Ovary (tissue), 9 donors: ENCODE measurements around the gene CYP4F2. TPM values are rescaled to one million over a fixed set of nuclear protein-coding genes. Genes with fewer than 3 reads are reported as not detected.
"Not testable (repeated sequence)": the region's sequence is repeated elsewhere in the genome, so short reads cannot be mapped to it uniquely, and the experiment has no call there.

Source experiments
- DNase-seq, 5 donors: peaks; one replicate each; pipeline ENCODE4 v3.0.0-alpha.2; 2019 to 2020
- H3K27ac ChIP-seq, 2 donors: fragments of 200-600 bp; one replicate each; pipeline versions ENCODE4 v1.5.1 to v1.8.0; 2019 to 2022
- H3K27me3 ChIP-seq: fragments of 200-600 bp; one replicate; pipeline ENCODE4 v1.8.0; 2022
- H3K36me3 ChIP-seq: fragments of 200-600 bp; sonication (generic); one replicate; pipeline ENCODE4 v1.5.1; 2019
- H3K4me1 ChIP-seq: one replicate; pipeline ENCODE4 v1.8.1; 2013; ENCODE audit warnings: mild to moderate bottlenecking, moderate library complexity; ENCODE audit not compliant: insufficient read depth
- H3K4me3 ChIP-seq: fragments of 200-600 bp; sonication (generic); one replicate; pipeline ENCODE4 v1.5.1; 2017
- H3K9me3 ChIP-seq, 2 donors: fragments of 200-600 bp in 1 of 2; sonication (generic) in 1 of 2; one replicate each; pipeline versions ENCODE4 v1.5.1 to v1.8.1; 2013 to 2019; ENCODE audit warnings: mild to moderate bottlenecking in 1 of 2, moderate library complexity in 1 of 2
- CTCF ChIP-seq, 3 donors: fragments of 450-650 bp in 2 of 3; fragments of 200-600 bp in 1 of 3; IDR thresholded peaks; one replicate each; pipeline versions ENCODE4 v1.5.1 to v1.8.0; 2016 to 2022; ENCODE audit warnings: antibody characterized with exemption in 3 of 3, mild to moderate bottlenecking in 1 of 3
- EP300 ChIP-seq: sonication (generic); formaldehyde crosslinking; IDR thresholded peaks from one replicate; pipeline ENCODE4 v1.6.1; 2017; ENCODE audit warnings: antibody characterized with exemption
- POLR2A ChIP-seq: fragments of 450-650 bp; IDR thresholded peaks from one replicate; pipeline ENCODE4 v1.6.1; 2017; ENCODE audit warnings: antibody characterized with exemption, mild to moderate bottlenecking, moderate library complexity
- WGBS, 3 donors: extraction: QIAGEN DNeasy Blood & Tissue Kit in 1 of 3; methylation state at CpG; one replicate each; pipeline versions ENCODE4 v1.1.5 to v1.1.7; 2013 to 2017; 5-methylcytosine and 5-hydroxymethylcytosine counted together
- intact Hi-C, 4 donors: fragments of 100-400 bp; cut with DNase I; formaldehyde crosslinking; loops; one replicate each; pipeline versions ENCODE4 v1.11.0 to v1.15.1; 2022 to 2023
- polyA plus RNA-seq, 2 donors: library from polyadenylated mRNA; stranded (reverse); fragments of 200-250 nt in 1 of 2; fragments of 350-450 nt in 1 of 2; fragmentation: Illumina TruSeq in 1 of 2; extraction: RNeasy Lipid Tissue Mini Kit (QIAGEN cat#74804) in 1 of 2; gene quantifications; one replicate each; pipeline ENCODE4 v1.2.3, GENCODE V29; 2013 to 2014
- small RNA-seq: library from RNA; depleted of rRNA; stranded (forward); fragments of <200 nt; gene quantifications from one replicate; pipeline ENCODE3, GENCODE V24; 2016
- total RNA-seq, 7 donors: library from RNA; depleted of rRNA in 2 of 7; stranded (reverse); fragments of >200 nt in 2 of 7; fragmentation: NEBNext Ultra II Directional in 3 of 7; extraction: Animal tissue kit (Norgen Biotek cat#: 25700) in 3 of 7; gene quantifications; one replicate each; pipeline versions ENCODE4 v1.1.0 to v1.2.4, GENCODE V29; 2016 to 2023
- donor health status: DM: no; HTN: no; CAD: no; lungs with moderate emphysema.
- donor health status: DM: no; HTN: no; CAD: no.
- donor health status: Bipolar disorder and iron deficiency.
- donor health status: DM: yes; HTN: yes; CAD: no.
- donor health status: DM: no; HTN: no; CAD: no.
- donor health status: DM: yes; HTN: yes; CAD: no.

CYP4F2 gene
- total and polyA plus RNA-seq, 9 donors = 0.75 to 1.1 TPM; not detected in 7

GRCh38 chr19:15829786-15830185, 68.1 kb downstream of the CYP4F2 start:
- Histone ChIP-seq H3K36me3 (no peaks in the 10 kb centered on the region), H3K27ac (no peak overlapping the region), H3K4me1 (no peaks in the 10 kb centered on the region), H3K4me3 (no peak overlapping the region), H3K9me3 (no peaks in the 10 kb centered on the region), H3K27me3 (no peaks in the 10 kb centered on the region)
- intact Hi-C loops = no loop called here
- WGBS, 3 donors = 82 to 88% (median 82%) methylated on average over 8 of the region's 8 CpGs
- DNase-seq = no peak
- TF ChIP-seq CTCF (IDR thresholded peaks at IDR 0.05) = no peak
- no peak for TF ChIP-seq EP300
- TF ChIP-seq POLR2A = no peak

GRCh38 chr19:15829306-15829698, 68.6 kb downstream of the CYP4F2 start:
- Histone ChIP-seq H3K4me3 (no peak overlapping the region), H3K27me3 (no peaks in the 10 kb centered on the region), H3K9me3 (no peaks in the 10 kb centered on the region), H3K36me3 (no peaks in the 10 kb centered on the region), H3K4me1 (no peaks in the 10 kb centered on the region), H3K27ac (no peak overlapping the region)
- intact Hi-C loops = no loop called here
- TF ChIP-seq EP300 = no peak
- no peak for TF ChIP-seq CTCF (IDR thresholded peaks at IDR 0.05)
- TF ChIP-seq POLR2A = no peak
- WGBS, 3 donors = 87 to 90% (median 88%) methylated on average over 10 of the region's 10 CpGs
- DNase-seq = no peak

- H3K4me3 ChIP-seq, H3K36me3 ChIP-seq, DNase-seq, H3K27ac ChIP-seq, H3K9me3 ChIP-seq, H3K27me3 ChIP-seq, H3K4me1 ChIP-seq, intact Hi-C loops: not testable (repeated sequence)
- 56 to 62% (median 61%) methylated on average over 13 of the region's 13 CpGs for WGBS, 3 donors
Measured at GRCh38 chr19:15828611-15829305, 69.1 kb downstream of the CYP4F2 start.

GRCh38 chr19:15828121-15828610, 69.7 kb downstream of the CYP4F2 start:
- Histone ChIP-seq H3K9me3 (no peaks in the 10 kb centered on the region), H3K27ac (no peak overlapping the region), H3K4me1 (no peaks in the 10 kb centered on the region), H3K27me3 (no peaks in the 10 kb centered on the region), H3K36me3 (no peaks in the 10 kb centered on the region), H3K4me3 (no peak overlapping the region)
- DNase-seq = no peak
- intact Hi-C loops = no loop called here
- WGBS, 3 donors = 52 to 59% (median 55%) methylated on average over 7 of the region's 7 CpGs
- no peak for TF ChIP-seq POLR2A
- TF ChIP-seq EP300 = no peak
- TF ChIP-seq CTCF (IDR thresholded peaks at IDR 0.05) = no peak

Small RNAs within 50 kb of the gene (small RNA-seq; reads per million reads assigned to genes)
- gene CYP4F36P = not detected

Other genes starting within 250 kb of the CYP4F2 start
- gene CYP4F12, start 225.0 kb downstream of the CYP4F2 start, total RNA-seq = 10 to 100 TPM in 3 of 7 donors, 1 to 10 TPM in 4; 2.7 to 14.1 (median 9.4) TPM
- 1 to 10 TPM; 4.0 to 8.9 TPM for gene CYP4F12, start 225.0 kb downstream of the CYP4F2 start, polyA plus RNA-seq
- gene OR10H2, start 170.1 kb downstream of the CYP4F2 start, total RNA-seq = not detected
- not detected for gene OR10H2, start 170.1 kb downstream of the CYP4F2 start, polyA plus RNA-seq
- not detected for gene OR10H3, start 160.1 kb downstream of the CYP4F2 start, total RNA-seq
- not detected for gene OR10H3, start 160.1 kb downstream of the CYP4F2 start, polyA plus RNA-seq
- not detected for gene OR10H5, start 110.4 kb downstream of the CYP4F2 start, total RNA-seq
- gene OR10H5, start 110.4 kb downstream of the CYP4F2 start, polyA plus RNA-seq = not detected
- not detected for gene OR10H1, start 82.4 kb downstream of the CYP4F2 start, total RNA-seq
- not detected for gene OR10H1, start 82.4 kb downstream of the CYP4F2 start, polyA plus RNA-seq
- 1 to 10 TPM in 1 of 7 donors, under 1 TPM in 6; 0.13 to 1.3 (median 0.30) TPM for gene CYP4F11, start 36.5 kb upstream of the CYP4F2 start, total RNA-seq
- under 1 TPM in 1 of 2 donors, not detected in 1; 0.15 TPM for gene CYP4F11, start 36.5 kb upstream of the CYP4F2 start, polyA plus RNA-seq
- gene OR10H4, start 50.9 kb upstream of the CYP4F2 start, total RNA-seq = not detected
- not detected for gene OR10H4, start 50.9 kb upstream of the CYP4F2 start, polyA plus RNA-seq
- 100 to 1,000 TPM; 286 to 642 (median 554) TPM for gene TPM4, start 178.4 kb upstream of the CYP4F2 start, total RNA-seq
- 100 to 1,000 TPM; 347 to 664 TPM for gene TPM4, start 178.4 kb upstream of the CYP4F2 start, polyA plus RNA-seq
- gene RAB8A, start 213.8 kb upstream of the CYP4F2 start, total RNA-seq = 10 to 100 TPM; 17.2 to 70.5 (median 52.9) TPM
- gene RAB8A, start 213.8 kb upstream of the CYP4F2 start, polyA plus RNA-seq = 100 to 1,000 TPM in 1 of 2 donors, 10 to 100 TPM in 1; 23.8 to 114 TPM
- 1 to 10 TPM in 2 of 7 donors, under 1 TPM in 5; 0.20 to 1.3 (median 0.31) TPM for gene HSH2D, start 245.6 kb upstream of the CYP4F2 start, total RNA-seq
- under 1 TPM; 0.21 to 0.68 TPM for gene HSH2D, start 245.6 kb upstream of the CYP4F2 start, polyA plus RNA-seq